ENCODE results near the gene SPRR5.

SPRR5 gene

GRCh38 chr1:152909206-152909605 is 37.8 kb upstream of the SPRR5 start:
- no peak overlapping the region for H3K27ac ChIP-seq (ENCODE audit: low read depth, low read length)
- H3K18ac ChIP-seq (ENCODE audit: low read length) = no peak overlapping the region
- no peak overlapping the region for H4K12ac ChIP-seq (ENCODE audit: low read depth, low read length)
- H4K8ac ChIP-seq (ENCODE audit: low read depth, low read length) = no peak overlapping the region
- DNase-seq = no peak
- H3K9me3 ChIP-seq (ENCODE audit: insufficient read depth, low read depth, low read length) = peaks cover 13% of the 10 kb centered on the region
- peaks cover 9% of the 10 kb centered on the region for H3K79me1 ChIP-seq (ENCODE audit: low read length)
- H3K4me1 ChIP-seq (ENCODE audit: control insufficient read depth in 1 of 2, insufficient read depth in 2 of 2, low read length in 2 of 2) = peaks cover 7 to 15% of the 10 kb centered on the region in 2 experiments
- H3K23ac ChIP-seq (ENCODE audit: low read length) = no peak overlapping the region
- no peak overlapping the region for H3K4me3 ChIP-seq (ENCODE audit: low read depth, low read length)
- no peaks in the 10 kb centered on the region for H3K36me3 ChIP-seq (ENCODE audit: control insufficient read depth in 1 of 2, insufficient read depth in 2 of 2, low read length in 2 of 2)
- H2BK5ac ChIP-seq (ENCODE audit: low read depth, low read length, poor library complexity) = no peak overlapping the region
- H2AK5ac ChIP-seq (ENCODE audit: low read length) = no peak overlapping the region
- H3K4ac ChIP-seq (ENCODE audit: low read depth, low read length) = no peak overlapping the region
- no peak overlapping the region for H2BK120ac ChIP-seq (ENCODE audit: insufficient read depth, low read length, poor library complexity)
- no peaks in the 10 kb centered on the region for H3K27me3 ChIP-seq (ENCODE audit: insufficient read depth, low read length)
- H3K14ac ChIP-seq (ENCODE audit: low read length) = no peak overlapping the region
- no peaks in the 10 kb centered on the region for H3K79me2 ChIP-seq (ENCODE audit: control insufficient read depth, insufficient read depth, low read length, poor library complexity)
- H3K9ac ChIP-seq (ENCODE audit: low read length) = no peak overlapping the region
- no peak overlapping the region for H2BK12ac ChIP-seq (ENCODE audit: low read length)
- H2AFZ ChIP-seq (ENCODE audit: insufficient read depth, low read length, poor library complexity) = no peak overlapping the region
- no peak overlapping the region for H3K4me2 ChIP-seq (ENCODE audit: low read length)
- H4K91ac ChIP-seq (ENCODE audit: low read depth, low read length) = peak overlapping the region; percentile 35
- no CpG with 5 or more reads among the region's 3 CpGs for WGBS (ENCODE audit: extremely low coverage, insufficient coverage, insufficient read length)

GRCh38 chr1:152912471-152912870 is 34.5 kb upstream of the SPRR5 start:
- Histone ChIP-seq H4K91ac (ENCODE audit: low read depth, low read length) (no peak overlapping the region), H3K18ac (ENCODE audit: low read length) (no peak overlapping the region), H3K4me1 (ENCODE audit: control insufficient read depth in 1 of 2, insufficient read depth in 2 of 2, low read length in 2 of 2) (peaks cover 0 to 5% of the 10 kb centered on the region in 2 experiments), H3K27me3 (ENCODE audit: insufficient read depth, low read length) (no peaks in the 10 kb centered on the region), H3K9me3 (ENCODE audit: insufficient read depth, low read depth, low read length) (peaks cover 13% of the 10 kb centered on the region), H3K9ac (ENCODE audit: low read length) (no peak overlapping the region), H4K12ac (ENCODE audit: low read depth, low read length) (no peak overlapping the region), H3K23ac (ENCODE audit: low read length) (no peak overlapping the region), H2BK120ac (ENCODE audit: insufficient read depth, low read length, poor library complexity) (no peak overlapping the region), H3K79me1 (ENCODE audit: low read length) (peaks cover 2% of the 10 kb centered on the region), H2AFZ (ENCODE audit: insufficient read depth, low read length, poor library complexity) (no peak overlapping the region), H3K4me2 (ENCODE audit: low read length) (no peak overlapping the region), H3K79me2 (ENCODE audit: control insufficient read depth, insufficient read depth, low read length, poor library complexity) (no peaks in the 10 kb centered on the region), H4K8ac (ENCODE audit: low read depth, low read length) (no peak overlapping the region), H3K4ac (ENCODE audit: low read depth, low read length) (no peak overlapping the region), H2AK5ac (ENCODE audit: low read length) (no peak overlapping the region), H3K36me3 (ENCODE audit: control insufficient read depth in 1 of 2, insufficient read depth in 2 of 2, low read length in 2 of 2) (no peaks in the 10 kb centered on the region), H3K14ac (ENCODE audit: low read length) (no peak overlapping the region), H3K27ac (ENCODE audit: low read depth, low read length) (no peak overlapping the region), H2BK12ac (ENCODE audit: low read length) (no peak overlapping the region), H2BK5ac (ENCODE audit: low read depth, low read length, poor library complexity) (no peak overlapping the region), H3K4me3 (ENCODE audit: low read depth, low read length) (no peak overlapping the region)
- no CpG with 5 or more reads among the region's 1 CpG for WGBS (ENCODE audit: extremely low coverage, insufficient coverage, insufficient read length)
- peak; percentile 75 to 88 for DNase-seq

GRCh38 chr1:152912900-152913299 is 34.1 kb upstream of the SPRR5 start:
- Histone ChIP-seq H4K8ac (ENCODE audit: low read depth, low read length) (no peak overlapping the region), H2AK5ac (ENCODE audit: low read length) (no peak overlapping the region), H3K9ac (ENCODE audit: low read length) (no peak overlapping the region), H3K9me3 (ENCODE audit: insufficient read depth, low read depth, low read length) (peaks cover 13% of the 10 kb centered on the region), H3K4ac (ENCODE audit: low read depth, low read length) (no peak overlapping the region), H3K4me3 (ENCODE audit: low read depth, low read length) (no peak overlapping the region), H3K79me1 (ENCODE audit: low read length) (no peaks in the 10 kb centered on the region), H3K23ac (ENCODE audit: low read length) (no peak overlapping the region), H3K27ac (ENCODE audit: low read depth, low read length) (no peak overlapping the region), H2BK5ac (ENCODE audit: low read depth, low read length, poor library complexity) (no peak overlapping the region), H3K4me1 (ENCODE audit: control insufficient read depth in 1 of 2, insufficient read depth in 2 of 2, low read length in 2 of 2) (peaks cover 0 to 5% of the 10 kb centered on the region in 2 experiments), H3K18ac (ENCODE audit: low read length) (no peak overlapping the region), H3K4me2 (ENCODE audit: low read length) (no peak overlapping the region), H2BK120ac (ENCODE audit: insufficient read depth, low read length, poor library complexity) (no peak overlapping the region), H3K36me3 (ENCODE audit: control insufficient read depth in 1 of 2, insufficient read depth in 2 of 2, low read length in 2 of 2) (no peaks in the 10 kb centered on the region), H3K27me3 (ENCODE audit: insufficient read depth, low read length) (no peaks in the 10 kb centered on the region), H4K12ac (ENCODE audit: low read depth, low read length) (no peak overlapping the region), H3K79me2 (ENCODE audit: control insufficient read depth, insufficient read depth, low read length, poor library complexity) (no peaks in the 10 kb centered on the region), H2AFZ (ENCODE audit: insufficient read depth, low read length, poor library complexity) (no peak overlapping the region), H2BK12ac (ENCODE audit: low read length) (no peak overlapping the region), H4K91ac (ENCODE audit: low read depth, low read length) (no peak overlapping the region), H3K14ac (ENCODE audit: low read length) (no peak overlapping the region)
- DNase-seq = peak; percentile 91 to 92
- no CpG with 5 or more reads among the region's 5 CpGs for WGBS (ENCODE audit: extremely low coverage, insufficient coverage, insufficient read length)

- Histone ChIP-seq H2BK120ac (ENCODE audit: insufficient read depth, low read length, poor library complexity) (no peak overlapping the region), H3K27me3 (ENCODE audit: insufficient read depth, low read length) (no peaks in the 10 kb centered on the region), H3K9me3 (ENCODE audit: insufficient read depth, low read depth, low read length) (no peaks in the 10 kb centered on the region), H2AFZ (ENCODE audit: insufficient read depth, low read length, poor library complexity) (no peak overlapping the region), H3K79me2 (ENCODE audit: control insufficient read depth, insufficient read depth, low read length, poor library complexity) (no peaks in the 10 kb centered on the region), H3K9ac (ENCODE audit: low read length) (no peak overlapping the region), H4K8ac (ENCODE audit: low read depth, low read length) (no peak overlapping the region), H3K23ac (ENCODE audit: low read length) (no peak overlapping the region), H3K27ac (ENCODE audit: low read depth, low read length) (no peak overlapping the region), H3K4ac (ENCODE audit: low read depth, low read length) (no peak overlapping the region), H3K4me1 (ENCODE audit: control insufficient read depth in 1 of 2, insufficient read depth in 2 of 2, low read length in 2 of 2) (peaks cover 0 to 3% of the 10 kb centered on the region in 2 experiments), H2BK12ac (ENCODE audit: low read length) (no peak overlapping the region), H4K12ac (ENCODE audit: low read depth, low read length) (no peak overlapping the region), H3K79me1 (ENCODE audit: low read length) (no peaks in the 10 kb centered on the region), H3K4me3 (ENCODE audit: low read depth, low read length) (no peak overlapping the region), H3K4me2 (ENCODE audit: low read length) (no peak overlapping the region), H3K18ac (ENCODE audit: low read length) (no peak overlapping the region), H2BK5ac (ENCODE audit: low read depth, low read length, poor library complexity) (no peak overlapping the region), H4K91ac (ENCODE audit: low read depth, low read length) (no peak overlapping the region), H2AK5ac (ENCODE audit: low read length) (no peak overlapping the region), H3K14ac (ENCODE audit: low read length) (no peak overlapping the region), H3K36me3 (ENCODE audit: control insufficient read depth in 1 of 2, insufficient read depth in 2 of 2, low read length in 2 of 2) (no peaks in the 10 kb centered on the region)
- peak; percentile 39 to 42 for DNase-seq
- WGBS (ENCODE audit: extremely low coverage, insufficient coverage, insufficient read length) = no CpG with 5 or more reads among the region's 3 CpGs
Measured at GRCh38 chr1:152917794-152918193, 29.2 kb upstream of the SPRR5 start.

Data from trophoblast cell (in vitro differentiated cells and primary cell).